ENCODE data around the gene SHPK. TPM values are rescaled to one million over a fixed set of nuclear protein-coding genes. Genes with fewer than 3 reads are reported as not detected.

Gene SHPK
- total and polyA plus RNA-seq, 3 donors from 2014 or later = 9.0 to 33.8 (median 23.6) TPM

- WGBS, 2 donors = 81 to 90% methylated on average over 5 to 7 of the region's 7 CpGs
- intact Hi-C loops (cut with DNase I; ENCODE audit: low total_unique reads) = no loop called here
- H3K4me1 ChIP-seq = peaks cover 22% of the 10 kb centered on the region
- TF ChIP-seq CTCF (IDR thresholded peaks at IDR 0.05) (no peak), POLR2A (IDR thresholded peaks at IDR 0.05) (no peak)
- DNase-seq = no peak
- no peaks in the 10 kb centered on the region for H3K36me3 ChIP-seq (ENCODE audit: low read depth, missing control alignments)
- no peaks in the 10 kb centered on the region for H3K9me3 ChIP-seq
- H3K27ac ChIP-seq = no peak overlapping the region
- no peak overlapping the region for H3K4me3 ChIP-seq
- H3K27me3 ChIP-seq = no peaks in the 10 kb centered on the region
These were observed 3.8 kb downstream of the SHPK start for GRCh38 chr17:3632287-3632686.

- Histone ChIP-seq H3K4me3 (no peak overlapping the region), H3K36me3 (ENCODE audit: low read depth, missing control alignments) (no peaks in the 10 kb centered on the region), H3K27me3 (no peaks in the 10 kb centered on the region), H3K9me3 (no peaks in the 10 kb centered on the region), H3K4me1 (peaks cover 26% of the 10 kb centered on the region), H3K27ac (no peak overlapping the region)
- intact Hi-C loops (cut with DNase I; ENCODE audit: low total_unique reads) = no loop called here
- WGBS, 2 donors = 63 to 84% methylated on average over 10 of the region's 10 CpGs
- no peak for TF ChIP-seq POLR2A (IDR thresholded peaks at IDR 0.05)
- TF ChIP-seq CTCF (IDR thresholded peaks at IDR 0.05) = no peak
- no peak for DNase-seq
These were observed 5.3 kb downstream of the SHPK start for GRCh38 chr17:3630781-3631180.

DNA sequence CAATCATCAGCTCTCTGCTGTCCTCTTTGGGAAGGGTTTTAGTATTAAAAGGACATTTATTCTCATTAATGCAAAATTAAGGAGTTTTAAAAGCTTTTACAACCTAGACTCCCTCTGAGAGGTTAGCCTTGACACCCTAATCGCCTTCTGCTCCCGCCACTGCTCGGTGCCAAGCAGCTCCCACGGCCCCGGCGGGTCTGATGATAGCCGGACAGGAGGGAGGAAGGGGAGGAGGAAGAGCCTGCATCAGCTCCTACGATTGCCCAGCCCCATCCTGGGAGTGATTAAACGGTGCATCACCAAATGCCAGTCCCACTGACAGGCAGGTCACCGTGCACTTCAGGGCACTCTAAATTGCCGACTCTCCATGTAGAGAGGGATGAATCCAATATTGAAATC is 8.3 kb downstream of the SHPK start:
- WGBS, 2 donors = 40 to 57% methylated on average over 11 of the region's 11 CpGs
- TF ChIP-seq CTCF (IDR thresholded peaks at IDR 0.05) = no peak
- TF ChIP-seq POLR2A (IDR thresholded peaks at IDR 0.05) = no peak
- no peaks in the 10 kb centered on the region for H3K9me3 ChIP-seq
- intact Hi-C loops (cut with DNase I; ENCODE audit: low total_unique reads) = no loop called here
- peak overlapping the region in 1 of 2 donors; percentile 36 for H3K27ac ChIP-seq
- H3K4me1 ChIP-seq = peaks cover 19% of the 10 kb centered on the region
- H3K27me3 ChIP-seq = no peaks in the 10 kb centered on the region
- H3K36me3 ChIP-seq (ENCODE audit: low read depth, missing control alignments) = no peaks in the 10 kb centered on the region
- peak; percentile 69 for DNase-seq
- H3K4me3 ChIP-seq = no peak overlapping the region

DNA sequence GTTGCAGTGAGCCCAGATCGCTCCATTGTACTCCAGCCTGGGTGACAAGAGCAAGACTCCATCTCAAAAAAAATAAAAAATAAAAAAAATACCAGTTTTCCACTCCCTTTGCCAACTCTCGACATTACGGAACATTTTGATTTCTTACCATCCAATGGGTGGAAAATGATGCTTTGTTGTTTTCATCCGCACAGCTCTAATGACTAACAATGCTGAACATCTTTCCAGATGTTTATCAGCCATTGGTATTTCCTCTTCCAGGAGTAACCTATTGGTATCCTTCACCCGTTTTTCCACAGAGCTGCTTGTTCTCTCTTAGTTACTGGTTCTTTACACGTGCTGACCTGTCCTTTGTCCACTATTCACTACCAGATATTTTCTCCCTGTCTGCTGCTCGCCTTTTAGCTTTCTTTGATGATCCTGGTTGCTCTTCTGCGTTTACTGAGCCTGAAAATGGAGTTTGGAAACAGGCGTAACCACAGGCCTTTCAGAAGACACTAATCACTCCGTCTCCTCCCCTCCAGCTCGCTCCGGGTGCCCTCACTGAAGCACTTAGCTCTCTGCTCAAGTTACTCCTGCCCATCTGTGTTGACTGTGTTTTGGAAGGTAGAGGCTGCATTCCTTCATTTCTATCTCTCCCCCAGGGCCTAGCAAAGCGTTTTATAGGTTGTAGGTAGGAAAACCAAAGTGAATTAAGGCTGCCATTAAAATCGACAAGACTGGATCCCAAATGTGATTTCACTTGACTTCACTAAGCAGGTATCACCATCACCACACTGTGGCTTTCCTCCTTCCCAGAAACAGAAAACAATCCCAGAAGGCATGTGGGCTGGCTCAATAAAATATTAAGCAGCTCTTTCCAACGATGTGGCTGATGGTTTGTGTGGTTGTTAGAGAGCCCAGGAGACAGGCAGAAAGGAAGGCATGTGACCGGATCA is 8.9 kb downstream of the SHPK start:
- Histone ChIP-seq H3K27ac (peak overlapping the region in 1 of 2 donors; percentile 36), H3K27me3 (no peaks in the 10 kb centered on the region), H3K9me3 (no peaks in the 10 kb centered on the region), H3K4me3 (no peak overlapping the region), H3K4me1 (peaks cover 19% of the 10 kb centered on the region), H3K36me3 (ENCODE audit: low read depth, missing control alignments) (no peaks in the 10 kb centered on the region)
- intact Hi-C loops (cut with DNase I; ENCODE audit: low total_unique reads) = no loop called here
- TF ChIP-seq CTCF (IDR thresholded peaks at IDR 0.05) = no peak
- DNase-seq = no peak
- WGBS, 2 donors = 62 to 68% methylated on average over 16 of the region's 16 CpGs

All from testis (tissue), 3 donors.